GM18951 (cell line): ENCODE data around the gene HOMER3.
"Not testable (repeated sequence)": the region's sequence is repeated elsewhere in the genome, so short reads cannot be mapped to it uniquely, and the experiment has no call there.

Source experiments
- POLR2A ChIP-seq: IDR thresholded peaks from 4 replicates; pipeline ENCODE4 v1.6.1; 2011; ENCODE audit warnings: mild to moderate bottlenecking; ENCODE audit not compliant: insufficient read length, insufficient read depth; ENCODE audit errors: extremely low read depth
- in situ Hi-C: fragments of 300-500 bp; cut with MboI; formaldehyde crosslinking; loops from one replicate; pipeline ENCODE4 v1.12.0; 2022; ENCODE audit warnings: low sequenced_read_pairs, mixed read lengths, inconsistent platforms; ENCODE audit not compliant: unreplicated experiment

Gene HOMER3

DNA sequence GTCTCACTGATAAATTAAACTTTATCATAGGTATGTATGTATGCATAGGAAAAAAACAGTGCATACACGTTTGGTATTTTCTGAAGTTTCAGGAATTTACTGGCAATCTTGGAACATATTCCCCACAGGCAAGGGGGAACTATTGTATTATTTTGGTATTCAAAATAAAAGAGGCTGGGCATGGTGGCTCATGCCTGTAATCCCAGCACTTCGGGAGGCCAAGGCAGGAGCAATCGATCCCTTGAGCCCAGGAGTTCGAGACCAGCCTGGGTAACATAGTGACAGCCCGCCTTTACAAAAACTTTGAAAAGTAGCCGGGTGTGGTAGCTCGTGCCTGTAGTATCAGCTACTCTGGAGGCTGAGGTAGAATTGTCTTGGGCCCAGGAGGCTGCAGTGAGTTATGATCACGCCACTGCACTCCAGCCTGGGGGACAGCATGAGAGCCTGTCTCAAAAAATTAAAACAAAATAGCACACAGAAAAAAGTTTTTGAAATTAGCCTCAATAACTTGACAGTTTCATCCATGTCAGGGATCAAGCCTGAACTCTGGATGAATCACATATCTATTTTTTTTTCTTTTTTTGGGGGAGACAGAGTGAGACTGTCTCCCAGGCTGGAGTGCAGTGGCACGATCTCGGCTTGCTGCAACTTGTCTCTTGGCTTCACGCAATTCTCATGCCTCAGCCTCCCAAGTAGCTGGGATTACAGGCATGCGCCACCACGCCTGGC, 29.1 kb upstream of the HOMER3 start:
- in situ Hi-C loops, result no loop called here
- no peak for TF ChIP-seq POLR2A

- TF ChIP-seq POLR2A, result no peak
- in situ Hi-C loops, result no loop called here
Observed at GRCh38 chr19:18967358-18968146, 26.5 kb upstream of the HOMER3 start.

GRCh38 chr19:18966307-18966706, 25.3 kb upstream of the HOMER3 start:
- in situ Hi-C loops, result no loop called here
- TF ChIP-seq POLR2A, result no peak

- in situ Hi-C loops, result no loop called here
- no peak for TF ChIP-seq POLR2A
Observed at GRCh38 chr19:18964121-18964520, 23.1 kb upstream of the HOMER3 start.

GRCh38 chr19:18961767-18962620, 21.0 kb upstream of the HOMER3 start:
- in situ Hi-C loops, result no loop called here
- TF ChIP-seq POLR2A, result no peak

DNA sequence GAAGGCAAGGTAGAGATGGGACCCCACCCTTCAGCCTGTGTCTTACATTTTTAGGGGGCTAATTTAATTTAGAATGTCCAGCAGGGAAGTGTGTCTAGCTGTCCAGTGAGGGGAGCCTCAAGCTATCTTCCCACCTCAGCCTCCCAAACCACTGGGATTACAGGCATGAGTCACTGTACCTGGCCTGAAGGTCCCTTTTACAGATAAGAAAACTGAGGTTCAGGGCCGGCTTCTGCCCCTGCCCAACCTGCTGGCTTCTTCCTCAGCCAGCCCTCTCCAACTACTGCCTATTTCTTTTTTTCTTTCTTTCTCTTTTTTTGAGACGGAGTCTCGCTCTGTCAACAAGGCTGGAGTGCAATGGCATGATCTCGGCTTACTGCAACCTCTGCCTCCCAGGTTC, 19.4 kb upstream of the HOMER3 start:
- in situ Hi-C loops, result no loop called here
- TF ChIP-seq POLR2A, result no peak

DNA sequence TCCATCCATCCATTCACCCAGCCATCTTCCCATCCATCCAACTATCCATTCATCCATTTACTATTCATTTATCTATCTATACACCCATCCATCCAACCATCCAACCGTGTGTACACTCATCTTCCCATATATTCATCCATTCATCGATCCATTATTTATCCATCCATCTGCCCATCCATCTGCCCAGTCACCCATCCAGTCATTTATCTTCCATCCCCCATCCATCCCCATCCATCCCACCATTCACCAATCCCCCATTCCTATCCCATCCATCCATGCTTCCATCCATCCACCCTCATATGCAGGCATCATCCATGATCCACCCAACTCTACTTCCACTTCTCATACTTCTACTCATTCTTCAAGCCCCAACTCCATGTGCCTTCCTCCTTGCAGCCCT, 14.0 kb upstream of the HOMER3 start:
- in situ Hi-C loops, result no loop called here
- no peak for TF ChIP-seq POLR2A

DNA sequence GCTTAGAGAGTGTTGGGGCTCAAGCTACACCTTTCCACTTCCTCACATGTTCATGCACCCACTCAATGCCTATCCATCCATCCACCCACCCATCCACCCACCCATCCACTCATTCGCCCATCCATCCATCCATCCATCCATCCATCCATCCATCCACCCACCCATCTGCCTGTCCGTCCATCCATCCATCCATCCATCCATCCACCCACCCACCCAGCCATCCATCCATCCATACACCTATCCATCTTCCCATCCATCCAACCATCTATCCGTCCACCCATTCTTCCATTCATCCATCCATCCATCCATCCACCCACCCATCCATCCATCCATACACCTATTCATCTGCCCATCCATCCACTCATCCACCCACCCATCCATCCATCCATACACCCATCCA, 13.1 kb upstream of the HOMER3 start:
- no peak for TF ChIP-seq POLR2A
- in situ Hi-C loops, result no loop called here

DNA sequence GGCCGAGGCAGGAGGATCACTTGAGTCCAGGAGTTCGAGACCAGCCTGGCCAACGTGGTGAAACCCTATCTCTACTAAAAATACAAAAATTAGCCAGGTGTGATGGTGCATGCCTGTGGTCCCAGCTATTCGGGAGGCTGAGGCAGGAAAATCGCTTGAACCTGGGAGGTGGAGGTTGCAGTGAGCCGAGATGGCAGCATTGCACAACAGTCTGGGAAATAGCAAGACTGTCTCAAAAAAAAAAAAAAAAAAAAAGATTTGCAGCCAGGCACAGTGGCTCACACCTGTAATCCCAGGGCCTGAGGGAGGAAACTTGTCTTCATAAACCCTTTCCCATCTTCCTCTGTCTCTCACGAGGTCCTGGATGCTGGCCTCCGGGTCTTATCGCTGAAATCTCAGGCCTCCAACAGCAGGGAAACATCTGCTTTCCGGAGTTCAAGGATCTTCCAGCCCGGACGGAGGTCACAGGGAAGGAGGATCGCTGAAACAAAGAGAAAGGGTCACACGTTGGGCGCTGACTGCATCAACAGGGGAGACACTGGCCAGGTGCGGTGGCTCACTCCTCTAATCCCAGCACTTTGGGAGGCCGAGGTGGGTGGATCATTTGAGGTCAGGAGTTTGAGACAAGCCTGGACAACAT, 11.5 kb upstream of the HOMER3 start:
- in situ Hi-C loops, result not testable (repeated sequence)

- in situ Hi-C loops, result no loop called here
- TF ChIP-seq POLR2A, result no peak
Observed at GRCh38 chr19:18951721-18952281, 10.8 kb upstream of the HOMER3 start.

GRCh38 chr19:18949858-18950257, 8.8 kb upstream of the HOMER3 start:
- in situ Hi-C loops, result no loop called here
- TF ChIP-seq POLR2A, result no peak

GRCh38 chr19:18948976-18949356, 7.9 kb upstream of the HOMER3 start:
- no peak for TF ChIP-seq POLR2A
- in situ Hi-C loops, result no loop called here
